Choroid plexus epithelial cell (primary cell): ENCODE data around the gene ADARB2.

Experiments
- DNase-seq: peaks from one replicate; pipeline ENCODE4 v3.0.0-alpha.2; 2010; ENCODE audit warnings: low read depth
- H3K4me3 ChIP-seq: 2 replicates; pipeline ENCODE4 v1.5.1; 2011; ENCODE audit warnings: low read depth, mild to moderate bottlenecking, control low read depth, low read length, moderate library complexity
- TF ChIP-seq, protein P1 (sequence below): conservative IDR thresholded peaks from 2 replicates; pipeline ENCODE4 v1.5.1; 2011; ENCODE audit warnings: low read depth, mild to moderate bottlenecking, control low read depth, inconsistent platforms, low read length, moderate library complexity

ADARB2 gene

DNA sequence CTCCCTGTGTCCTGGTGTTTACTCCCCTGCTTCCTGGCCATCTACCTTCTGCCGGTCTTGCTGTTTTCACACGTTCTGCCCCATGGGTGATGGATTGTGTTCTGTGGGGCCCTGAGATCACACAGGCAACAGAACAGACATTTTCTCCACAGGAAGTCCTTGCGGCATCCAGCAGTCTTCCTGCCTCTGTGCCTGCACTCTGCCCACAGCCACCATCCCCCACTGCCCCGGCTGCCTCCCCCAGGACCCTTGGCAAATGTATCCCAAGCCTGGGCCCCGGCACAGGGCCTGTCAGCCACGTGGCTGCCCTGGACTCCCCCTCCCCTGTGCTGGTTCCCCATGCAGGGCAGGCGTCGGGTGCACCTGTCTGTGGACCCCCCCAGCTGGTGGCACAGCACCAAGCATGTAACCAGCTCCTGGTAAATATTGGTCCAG is 497.0 kb downstream of the ADARB2 start:
- no peak for DNase-seq
- no peak overlapping the region for H3K4me3 ChIP-seq
- TF ChIP-seq, protein P1, sequence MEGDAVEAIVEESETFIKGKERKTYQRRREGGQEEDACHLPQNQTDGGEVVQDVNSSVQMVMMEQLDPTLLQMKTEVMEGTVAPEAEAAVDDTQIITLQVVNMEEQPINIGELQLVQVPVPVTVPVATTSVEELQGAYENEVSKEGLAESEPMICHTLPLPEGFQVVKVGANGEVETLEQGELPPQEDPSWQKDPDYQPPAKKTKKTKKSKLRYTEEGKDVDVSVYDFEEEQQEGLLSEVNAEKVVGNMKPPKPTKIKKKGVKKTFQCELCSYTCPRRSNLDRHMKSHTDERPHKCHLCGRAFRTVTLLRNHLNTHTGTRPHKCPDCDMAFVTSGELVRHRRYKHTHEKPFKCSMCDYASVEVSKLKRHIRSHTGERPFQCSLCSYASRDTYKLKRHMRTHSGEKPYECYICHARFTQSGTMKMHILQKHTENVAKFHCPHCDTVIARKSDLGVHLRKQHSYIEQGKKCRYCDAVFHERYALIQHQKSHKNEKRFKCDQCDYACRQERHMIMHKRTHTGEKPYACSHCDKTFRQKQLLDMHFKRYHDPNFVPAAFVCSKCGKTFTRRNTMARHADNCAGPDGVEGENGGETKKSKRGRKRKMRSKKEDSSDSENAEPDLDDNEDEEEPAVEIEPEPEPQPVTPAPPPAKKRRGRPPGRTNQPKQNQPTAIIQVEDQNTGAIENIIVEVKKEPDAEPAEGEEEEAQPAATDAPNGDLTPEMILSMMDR: no peak

DNA sequence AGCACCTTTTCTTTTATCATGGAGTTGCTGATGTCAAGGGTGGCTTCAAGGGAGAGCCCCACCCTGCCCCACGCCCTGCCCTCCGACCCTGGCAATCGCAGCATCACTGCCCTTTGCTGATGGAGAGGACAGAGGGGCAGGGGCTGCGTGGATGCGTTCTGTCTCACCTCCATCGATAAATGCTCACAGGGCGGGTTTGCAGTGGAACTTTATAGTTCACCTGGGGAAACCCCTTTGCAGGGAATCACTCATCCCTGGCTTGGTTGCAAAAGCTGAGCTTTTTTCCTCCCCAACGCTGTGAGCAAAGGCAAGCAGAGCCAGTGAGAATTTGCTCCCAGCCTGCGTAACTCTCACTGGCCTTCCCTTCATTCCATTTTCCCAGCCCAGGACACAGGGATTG is 504.3 kb downstream of the ADARB2 start:
- no peak for DNase-seq
- TF ChIP-seq, protein P1: no peak
- no peak overlapping the region for H3K4me3 ChIP-seq

DNA sequence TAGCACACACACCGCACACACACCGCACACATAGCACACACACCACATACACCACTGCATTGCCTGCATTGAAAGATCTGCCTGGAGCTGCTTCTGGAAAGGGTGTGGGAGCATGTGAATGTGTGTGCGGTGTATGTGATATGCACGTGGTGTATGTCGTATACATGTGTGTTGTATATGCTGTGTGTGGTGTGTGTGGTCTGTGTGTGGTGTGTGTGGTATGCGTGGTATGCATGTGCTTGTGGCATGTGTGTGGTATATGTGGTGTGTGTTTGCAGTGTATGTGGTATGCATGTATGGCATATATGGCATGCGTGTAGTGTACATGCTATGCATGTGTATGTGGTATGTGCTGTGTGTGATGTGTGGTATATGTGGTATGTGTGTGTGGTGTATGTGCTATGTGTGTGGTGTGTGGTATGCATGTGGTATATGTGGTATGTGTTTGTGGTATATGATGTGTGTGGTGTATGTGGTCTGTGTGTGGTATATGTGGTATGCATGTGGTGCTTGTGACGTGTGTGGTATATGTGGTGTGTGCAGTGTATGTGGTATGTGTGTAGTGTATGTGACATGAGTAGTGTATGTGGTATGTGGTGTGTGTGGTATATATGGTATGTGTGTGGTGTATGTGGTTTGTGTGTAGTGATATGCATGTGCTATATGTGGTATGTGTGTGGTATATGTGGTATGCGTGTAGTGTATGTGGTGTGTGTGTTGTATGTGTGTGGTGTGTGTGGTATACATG is 505.0 kb downstream of the ADARB2 start:
- DNase-seq: no peak
- TF ChIP-seq, protein P1: no peak

DNA sequence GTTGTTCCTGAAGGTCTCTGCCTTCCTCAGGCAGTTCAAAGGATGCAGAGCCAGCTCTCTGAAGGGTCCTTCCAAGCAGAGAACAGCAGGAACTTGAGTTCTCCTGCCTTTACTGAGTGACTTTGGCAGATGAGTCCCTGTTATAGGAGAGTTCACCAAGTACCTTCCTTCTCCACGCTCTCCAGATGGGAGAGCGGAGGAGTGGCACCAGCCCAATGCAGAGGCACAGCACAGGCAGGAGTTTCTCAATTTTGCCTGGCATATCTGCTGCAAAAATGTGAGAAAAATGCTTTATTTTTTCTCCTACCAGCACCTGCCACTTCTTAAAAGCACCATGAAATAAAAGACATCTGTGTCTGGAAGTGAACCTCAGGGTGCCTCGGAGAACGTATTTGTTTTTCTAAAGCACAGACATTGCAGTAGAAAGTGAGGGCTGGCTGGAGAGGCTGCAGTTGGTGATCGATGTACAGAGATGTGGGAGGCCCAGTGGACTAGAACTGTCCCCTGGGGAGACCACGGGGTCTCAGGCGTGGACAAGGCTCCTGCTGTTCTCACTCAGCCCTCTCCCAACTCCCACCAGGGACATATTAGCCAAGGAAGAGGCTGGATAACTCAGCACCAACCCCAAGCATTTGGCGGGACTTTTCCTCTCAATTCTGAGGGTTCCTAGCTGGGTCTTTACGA is 506.6 kb downstream of the ADARB2 start:
- no peak overlapping the region for H3K4me3 ChIP-seq
- DNase-seq: no peak
- TF ChIP-seq, protein P1: no peak

More for the DNA sequence above, 505.0 kb downstream of the ADARB2 start:
- H3K4me3 ChIP-seq: no peak overlapping the region

DNA sequence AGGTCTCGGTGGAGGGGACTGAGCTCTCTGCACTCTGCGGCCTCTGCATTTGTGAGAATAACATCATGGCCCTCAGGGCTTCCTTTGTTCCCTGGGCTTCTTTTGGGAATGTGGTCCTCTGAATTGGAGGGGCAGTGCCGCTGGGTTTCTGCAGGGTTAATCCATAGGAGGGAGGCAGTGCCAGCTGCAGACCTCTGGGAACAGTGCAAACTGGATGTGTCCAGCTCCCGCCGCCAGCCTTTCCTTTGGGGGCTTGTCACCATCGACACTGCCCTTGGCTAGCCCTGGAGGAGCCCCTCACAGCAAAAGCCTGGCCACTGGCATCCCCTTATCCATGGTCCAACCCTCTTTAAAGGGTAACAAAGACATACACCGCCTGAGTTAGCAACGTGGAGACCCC is 507.2 kb downstream of the ADARB2 start:
- DNase-seq: no peak
- H3K4me3 ChIP-seq: no peak overlapping the region
- TF ChIP-seq, protein P1: no peak

DNA sequence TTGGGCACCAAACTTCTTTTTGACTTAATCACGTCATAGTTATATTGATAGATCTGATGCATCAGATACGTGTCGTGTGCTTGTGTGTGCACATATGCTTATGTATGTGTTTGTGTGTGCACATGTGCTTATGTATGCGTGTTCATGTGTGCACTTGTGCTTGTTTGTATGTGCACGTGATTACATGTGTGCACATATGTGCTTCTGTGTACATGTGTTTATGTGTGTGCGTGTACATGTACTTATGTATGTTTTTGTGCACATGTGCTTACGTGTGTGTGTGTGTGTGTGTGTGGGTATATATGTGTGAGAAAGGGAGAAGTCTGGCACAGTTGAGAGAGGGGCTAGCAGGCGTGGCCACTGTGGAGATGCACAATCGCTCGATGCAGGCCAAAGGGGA is 507.8 kb downstream of the ADARB2 start:
- no peak overlapping the region for H3K4me3 ChIP-seq
- TF ChIP-seq, protein P1: no peak
- no peak for DNase-seq
